ENCODE results near the gene ANKRD63. TPM values are rescaled to one million over a fixed set of nuclear protein-coding genes. Genes with fewer than 3 reads are reported as not detected.

The ANKRD63 gene
- total RNA-seq = under 1 TPM in 1 of 2 experiments, not detected in 1; 0.17 TPM

- ChIA-PET POLR2A (interaction anchor here (0.6 to 1.3 kb wide), 2 partner anchors 26 to 197 kb away, joined by 3 to 7 read pairs; no protein-coding TSS in a partner anchor), CTCF (interaction anchor here (0.6 to 2.2 kb wide), 9 partner anchors 15 to 75 kb away, joined by 3 to 14 read pairs (median 4); partner anchors contain the start of genes DISP2 and PLCB2)
These were observed at the start of gene ANKRD63 for GRCh38 chr15:40282869-40283614. Gene ANKRD63, minus strand, starts transcription at chr15:40283064. Its CDS starts 478 bp downstream, at chr15:40282586.

- POLR2A ChIA-PET = interaction anchor here (1.1 kb wide), 1 partner anchor 10 kb away, joined by 4 read pairs; no protein-coding TSS in a partner anchor
- CTCF ChIA-PET = interaction anchor here (0.5 to 3.7 kb wide), 6 partner anchors 8 to 94 kb away, joined by 3 to 17 read pairs (median 4); partner anchors contain the start of gene CCDC9B
These were observed 49.4 kb upstream of the ANKRD63 start for GRCh38 chr15:40332113-40332781.

- ChIA-PET POLR2A (interaction anchor here (0.5 kb wide), 1 partner anchor 65 kb away, joined by 3 read pairs; no protein-coding TSS in a partner anchor), CTCF (interaction anchor here (0.5 to 3.7 kb wide), 6 partner anchors 9 to 90 kb away, joined by 3 to 17 read pairs (median 4); partner anchors contain the start of gene CCDC9B)
These were observed 48.8 kb upstream of the ANKRD63 start for GRCh38 chr15:40331637-40332036.

GRCh38 chr15:40331026-40331425 lies 48.2 kb upstream of the ANKRD63 start:
- POLR2A ChIA-PET = interaction anchor here (0.5 kb wide), 1 partner anchor 66 kb away, joined by 3 read pairs; no protein-coding TSS in a partner anchor
- CTCF ChIA-PET = interaction anchor here (0.6 to 1.6 kb wide), 3 partner anchors 10 to 335 kb away, joined by 3 to 6 read pairs (median 5); partner anchors contain the start of gene CCDC9B

GRCh38 chr15:40330368-40330836 lies 47.5 kb upstream of the ANKRD63 start:
- ChIA-PET POLR2A (no interaction called here), CTCF (interaction anchor here (0.6 to 1.6 kb wide), 4 partner anchors 10 to 335 kb away, joined by 3 to 6 read pairs (median 5); partner anchors contain the start of gene CCDC9B)

- CTCF ChIA-PET = interaction anchor here (1.0 to 1.5 kb wide), 2 partner anchors 15 to 51 kb away, joined by 3 to 5 read pairs; no protein-coding TSS in a partner anchor
- POLR2A ChIA-PET = no interaction called here
These were observed 46.9 kb upstream of the ANKRD63 start for GRCh38 chr15:40329804-40330203.

- CTCF ChIA-PET = interaction anchor here (0.6 to 5.4 kb wide), 6 partner anchors 9 to 165 kb away, joined by 3 to 40 read pairs (median 4); partner anchors contain the start of gene PLCB2
- POLR2A ChIA-PET = no interaction called here
These were observed 45.9 kb upstream of the ANKRD63 start for GRCh38 chr15:40328751-40329150.

GRCh38 chr15:40328176-40328575 lies 45.3 kb upstream of the ANKRD63 start:
- ChIA-PET POLR2A (no interaction called here), CTCF (interaction anchor here (1.3 to 5.4 kb wide), 3 partner anchors 10 to 49 kb away, joined by 3 to 40 read pairs (median 7); no protein-coding TSS in a partner anchor)

GRCh38 chr15:40327457-40327856 lies 44.6 kb upstream of the ANKRD63 start:
- POLR2A ChIA-PET = no interaction called here
- CTCF ChIA-PET = interaction anchor here (1.1 to 5.4 kb wide), 5 partner anchors 10 to 54 kb away, joined by 3 to 40 read pairs (median 5); partner anchors contain the start of gene CCDC9B

- ChIA-PET POLR2A (no interaction called here), CTCF (interaction anchor here (1.4 to 5.4 kb wide), 5 partner anchors 12 to 52 kb away, joined by 4 to 40 read pairs (median 5); no protein-coding TSS in a partner anchor)
These were observed 42.8 kb upstream of the ANKRD63 start for GRCh38 chr15:40325700-40326099.

- POLR2A ChIA-PET = no interaction called here
These were observed 42.3 kb upstream of the ANKRD63 start for GRCh38 chr15:40325188-40325587.

GRCh38 chr15:40323953-40324937 lies 41.4 kb upstream of the ANKRD63 start:
- POLR2A ChIA-PET = interaction anchor here (1.4 kb wide), 1 partner anchor 16 kb away, joined by 7 read pairs; the partner anchor contains the start of gene PLCB2
- CTCF ChIA-PET = interaction anchor here (1.4 to 9.5 kb wide), 4 partner anchors 14 to 20 kb away, joined by 9 to 95 read pairs (median 26); partner anchors contain the start of gene CCDC9B

More at GRCh38 chr15:40325188-40325587, 42.3 kb upstream of the ANKRD63 start:
- CTCF ChIA-PET = interaction anchor here (1.4 to 5.4 kb wide), 4 partner anchors 13 to 50 kb away, joined by 4 to 40 read pairs (median 8); no protein-coding TSS in a partner anchor

GRCh38 chr15:40323239-40323952 lies 40.5 kb upstream of the ANKRD63 start, which contains the start of gene INAFM2:
Gene INAFM2, plus strand, starts transcription at chr15:40323692. Its CDS starts 364 bp downstream, at chr15:40324056.
- ChIA-PET POLR2A (interaction anchor here (1.0 to 1.8 kb wide), 4 partner anchors 9 to 82 kb away, joined by 3 to 8 read pairs (median 6); partner anchors contain the start of genes IVD and PLCB2), CTCF (interaction anchor here (1.0 to 9.5 kb wide), 9 partner anchors 13 to 271 kb away, joined by 3 to 95 read pairs (median 3); partner anchors contain the start of genes CCDC9B and PLCB2)

- ChIA-PET CTCF (interaction anchor here (1.0 to 9.5 kb wide), 12 partner anchors 12 to 270 kb away, joined by 3 to 95 read pairs (median 4); partner anchors contain the start of genes CCDC9B and PLCB2), POLR2A (interaction anchor here (1.0 to 1.8 kb wide), 4 partner anchors 10 to 83 kb away, joined by 3 to 8 read pairs (median 6); partner anchors contain the start of genes IVD and PLCB2)
These were observed 39.8 kb upstream of the ANKRD63 start for GRCh38 chr15:40322531-40323238.

GRCh38 chr15:40320931-40321371 lies 38.1 kb upstream of the ANKRD63 start:
- ChIA-PET POLR2A (interaction anchor here (0.7 to 1.0 kb wide), 2 partner anchors 13 to 90 kb away, joined by 3 to 4 read pairs; no protein-coding TSS in a partner anchor), CTCF (interaction anchor here (0.7 to 9.5 kb wide), 8 partner anchors 11 to 767 kb away, joined by 3 to 95 read pairs (median 4); partner anchors contain the start of genes CCDC9B and PLCB2)
